K562 (cell line): ENCODE data around the gene ALOX12. TPM values are rescaled to one million over a fixed set of nuclear protein-coding genes. Genes with fewer than 3 reads are reported as not detected.

ENCODE experiments used
- CHD1 ChIP-seq: fragments of 200-600 bp; sonication (generic); IDR thresholded peaks from one replicate; pipeline ENCODE4 v1.6.1; 2012; ENCODE audit warnings: mild to moderate bottlenecking, moderate library complexity, low read length, inconsistent platforms
- CREB5 ChIP-seq: fragments of 250-450 bp; sonication (Bioruptor Pico); IDR thresholded peaks from 2 replicates; pipeline ENCODE4 v1.5.0; 2020; ENCODE audit warnings: mild to moderate bottlenecking
- FOXA1 ChIP-seq: fragments of 450-650 bp; IDR thresholded peaks from 2 replicates; pipeline ENCODE4 v1.6.1; 2016; ENCODE audit warnings: mild to moderate bottlenecking, borderline replicate concordance
- FOXJ2 ChIP-seq: fragments of 200-800 bp; sonication (Bioruptor generic); IDR thresholded peaks from 2 replicates; pipeline ENCODE4 v1.6.1; 2016; ENCODE audit warnings: missing genetic modification characterization, missing compliant biosample characterization
- GATAD2A ChIP-seq: fragments of 450-650 bp; IDR thresholded peaks from 2 replicates; pipeline ENCODE4 v1.6.1; 2017
- GMEB1 ChIP-seq: fragments of 250-450 bp; sonication (Bioruptor Pico); IDR thresholded peaks from 2 replicates; pipeline ENCODE4 v1.4.0; 2020; ENCODE audit warnings: mild to moderate bottlenecking
- HDAC2 ChIP-seq: fragments of 450-650 bp; IDR thresholded peaks from 2 replicates; pipeline ENCODE4 v1.6.1; 2016; ENCODE audit warnings: mild to moderate bottlenecking
- HINFP ChIP-seq: fragments of 450-650 bp; conservative IDR thresholded peaks from 2 replicates; pipeline ENCODE4 v1.6.1; 2016; ENCODE audit warnings: missing genetic modification characterization, low read depth, mild to moderate bottlenecking, control low read depth, missing compliant biosample characterization
- IRF1 ChIP-seq: sonication (generic); formaldehyde crosslinking; IDR thresholded peaks from 2 replicates; pipeline ENCODE4 v1.8.0; 2022; ENCODE audit warnings: missing genetic modification reagents, mild to moderate bottlenecking, borderline replicate concordance
- MCM2 ChIP-seq: fragments of 450-650 bp; IDR thresholded peaks from 2 replicates; pipeline ENCODE4 v1.6.1; 2017; ENCODE audit warnings: low read depth, mild to moderate bottlenecking
- MITF ChIP-seq: IDR thresholded peaks from 2 replicates; pipeline ENCODE4 v1.6.1; 2014; ENCODE audit warnings: antibody characterized with exemption
- MLLT1 ChIP-seq, 2 experiments: fragments of 450-650 bp; IDR thresholded peaks; 2 replicates each; pipeline ENCODE4 v1.6.1; 2016
- MXI1 ChIP-seq: IDR thresholded peaks from 2 replicates; pipeline ENCODE4 v1.6.1; 2011; ENCODE audit warnings: low read depth, mild to moderate bottlenecking, improper control_type of control experiment, low read length
- NFATC3 ChIP-seq: fragments of 450-650 bp; IDR thresholded peaks from 2 replicates; pipeline ENCODE4 v1.6.1; 2017; ENCODE audit warnings: mild to moderate bottlenecking
- PTTG1 ChIP-seq: fragments of 450-650 bp; IDR thresholded peaks from 2 replicates; pipeline ENCODE4 v1.6.1; 2016; ENCODE audit warnings: low read depth, mild to moderate bottlenecking, missing genetic modification characterization, missing compliant biosample characterization
- SIX5 ChIP-seq, 2 experiments: IDR thresholded peaks; 2 replicates each; pipeline ENCODE4 v1.6.1; 2011; ENCODE audit warnings: low read length in 2 of 2, borderline replicate concordance in 1 of 2, low read depth in 1 of 2, mild to moderate bottlenecking in 1 of 2, moderate library complexity in 1 of 2; ENCODE audit not compliant: insufficient read depth in 1 of 2
- SMARCC2 ChIP-seq: fragments of 450-650 bp; IDR thresholded peaks from 2 replicates; pipeline ENCODE4 v1.6.1; 2017; ENCODE audit warnings: antibody characterized with exemption, moderate library complexity, mild to moderate bottlenecking, low read depth
- STAT5A ChIP-seq: IDR thresholded peaks from 2 replicates; pipeline ENCODE4 v1.6.1; 2012; ENCODE audit warnings: low read length, inconsistent platforms, borderline replicate concordance
- ZC3H11A ChIP-seq: IDR thresholded peaks from 2 replicates; pipeline ENCODE4 v1.6.1; 2012; ENCODE audit warnings: low read depth, low read length, improper control_type of control experiment
- ZFP30 ChIP-seq: fragments of 250-450 bp; sonication (Bioruptor Pico); IDR thresholded peaks from 2 replicates; pipeline ENCODE4 v1.8.0; 2022; ENCODE audit warnings: moderate library complexity, mild to moderate bottlenecking, inconsistent platforms, borderline replicate concordance
- ZNF24 ChIP-seq: fragments of 450-650 bp; IDR thresholded peaks from 2 replicates; pipeline ENCODE4 v1.6.1; 2016
- ZNF316 ChIP-seq: fragments of 450-650 bp; IDR thresholded peaks from 2 replicates; pipeline ENCODE4 v1.6.1; 2016
- ZNF586 ChIP-seq: fragments of 450-650 bp; formaldehyde crosslinking; conservative IDR thresholded peaks from 2 replicates; pipeline ENCODE4 v1.4.0; 2020; ENCODE audit warnings: mild to moderate bottlenecking, moderate library complexity
- polyA plus RNA-seq, 8 experiments: library from polyadenylated mRNA; depleted of rRNA in 4 of 8; stranded (reverse) in 5 of 8; unstranded in 3 of 8; fragments of >200 nt; fragmentation: Nextera tagmentation in 2 of 8; fragmentation: Illumina TruSeq in 1 of 8; extraction: Ambion mirVana in 2 of 8; extraction: Trizol in 1 of 8; gene quantifications; 2 replicates each; pipeline versions ENCODE4 v1.2.1 to v1.2.3, GENCODE V29; 2011 to 2014; ENCODE audit warnings: inconsistent platforms in 1 of 8, missing spikeins in 1 of 8
- total RNA-seq, 7 experiments: library from RNA; depleted of rRNA in 6 of 7; stranded (reverse); fragments of >200 nt in 6 of 7; fragmentation: Illumina TruSeq in 2 of 7; extraction: Trizol in 2 of 7; gene quantifications; 2 replicates each; pipeline versions ENCODE4 v1.2.1 to v1.2.3, GENCODE V29; 2011 to 2021; ENCODE audit warnings: low replicate concordance in 1 of 7

The ALOX12 gene
- total and polyA plus RNA-seq, 9 of the 15 experiments (the other 6 are each of a cell fraction or from before 2014, with no cell fraction given) = 0.09 to 1.1 (median 0.47) TPM; not detected in 1

- TF ChIP-seq PTTG1 (peak; percentile 93), MXI1 (no peak), GMEB1 (CRISPR knock-in tag) (peak; percentile 43; the same call in 1 of the 2 replicates), STAT5A (no peak), ZFP30 (no peak), ZNF316 (no peak), HINFP (tag) (peak; percentile 66; the same call in 1 of the 2 replicates), CHD1 (no peak), CREB5 (CRISPR knock-in tag) (peak; percentile 90), SMARCC2 (no peak), FOXJ2 (no peak), ZC3H11A (no peak), ZNF586 (CRISPR knock-in tag) (peak; percentile 84; the same call in 1 of the 2 replicates), MLLT1 (IDR thresholded peaks at IDR 0.05) (no peak), GATAD2A (no peak), NFATC3 (no peak), ZNF24 (no peak), FOXA1 (no peak), SIX5 (IDR thresholded peaks at IDR 0.05; ENCODE audit: borderline replicate concordance in 1 of 2, insufficient read depth in 1 of 2, low read depth in 1 of 2, low read length in 2 of 2) (no peak), HDAC2 (no peak), IRF1 (no peak), MITF (no peak), MCM2 (no peak)
These were observed 48.1 kb upstream of the ALOX12 start (continued) for GRCh38 chr17:6947745-6948144.
